Measurements from ENCODE around the gene THAP4. TPM values are rescaled to one million over a fixed set of nuclear protein-coding genes. Genes with fewer than 3 reads are reported as not detected.

THAP4 gene
- total RNA-seq, 1 donor, result 36.7 TPM

- H3K4me3 ChIP-seq (ENCODE audit: low read depth, low read length), result no peak overlapping the region
- TF ChIP-seq CTCF (IDR thresholded peaks at IDR 0.05; ENCODE audit: insufficient read depth, low read depth, low read length), result no peak
- no peak for DNase-seq (ENCODE audit: low read depth)
Measured at GRCh38 chr2:241563571-241563980, 73.4 kb downstream of the THAP4 start.

- no peak overlapping the region for H3K4me3 ChIP-seq (ENCODE audit: low read depth, low read length)
- no peak for DNase-seq (ENCODE audit: low read depth)
- TF ChIP-seq CTCF (IDR thresholded peaks at IDR 0.05; ENCODE audit: insufficient read depth, low read depth, low read length), result no peak
Measured at GRCh38 chr2:241563031-241563507, 73.9 kb downstream of the THAP4 start.

- DNase-seq (ENCODE audit: low read depth), result no peak
- no peak for TF ChIP-seq CTCF (IDR thresholded peaks at IDR 0.05; ENCODE audit: insufficient read depth, low read depth, low read length)
- no peak overlapping the region for H3K4me3 ChIP-seq (ENCODE audit: low read depth, low read length)
Measured at GRCh38 chr2:241562269-241562891, 74.6 kb downstream of the THAP4 start.

- peak; percentile 74 for DNase-seq (ENCODE audit: low read depth)
- TF ChIP-seq CTCF (IDR thresholded peaks at IDR 0.05; ENCODE audit: insufficient read depth, low read depth, low read length), result no peak
- H3K4me3 ChIP-seq (ENCODE audit: low read depth, low read length), result no peak overlapping the region
Measured at GRCh38 chr2:241561832-241562231, 75.1 kb downstream of the THAP4 start.

- H3K4me3 ChIP-seq (ENCODE audit: low read depth, low read length), result peak overlapping the region; percentile 71
- peak; percentile 45 for DNase-seq (ENCODE audit: low read depth)
- TF ChIP-seq CTCF (IDR thresholded peaks at IDR 0.05; ENCODE audit: insufficient read depth, low read depth, low read length), result no peak
Measured at GRCh38 chr2:241560883-241561474, 76.0 kb downstream of the THAP4 start.

GRCh38 chr2:241560162-241560882 lies 76.6 kb downstream of the THAP4 start:
- no peak for DNase-seq (ENCODE audit: low read depth)
- no peak for TF ChIP-seq CTCF (IDR thresholded peaks at IDR 0.05; ENCODE audit: insufficient read depth, low read depth, low read length)
- H3K4me3 ChIP-seq (ENCODE audit: low read depth, low read length), result peak overlapping the region; percentile 71
